GM18520 (cell line): ENCODE measurements around the gene MAU2.
A peak's percentile ranks its signal among the peaks of the same experiment; 100 is the strongest.
"Not testable (repeated sequence)": the region's sequence is repeated elsewhere in the genome, so short reads cannot be mapped to it uniquely, and the experiment has no call there.

Experiments
- ATAC-seq: cut with Tn5 transposase; IDR thresholded peaks from one replicate; pipeline ENCODE4 v1.9.1; 2021; ENCODE audit not compliant: unreplicated experiment

MAU2 gene

DNA sequence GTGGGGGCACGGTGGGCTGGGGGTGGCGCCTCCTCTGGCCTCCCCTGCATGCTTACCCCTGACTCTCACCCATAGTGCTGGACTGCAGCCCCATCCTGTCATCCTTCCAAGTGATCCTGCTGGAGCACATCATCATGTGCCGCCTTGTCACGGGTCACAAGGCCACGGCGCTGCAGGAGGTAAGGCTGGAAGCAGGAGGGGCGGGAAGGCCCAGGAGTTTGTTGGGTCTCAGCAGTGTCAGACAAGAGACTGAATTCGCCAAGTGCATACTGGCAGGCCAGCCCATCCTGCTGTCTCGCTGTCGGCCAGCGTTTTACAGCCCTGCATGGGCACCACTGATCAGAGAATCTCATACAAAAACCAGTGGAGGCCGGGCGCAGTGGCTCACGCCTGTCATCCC, 23.1 kb downstream of the MAU2 start:
- ATAC-seq: no peak

DNA sequence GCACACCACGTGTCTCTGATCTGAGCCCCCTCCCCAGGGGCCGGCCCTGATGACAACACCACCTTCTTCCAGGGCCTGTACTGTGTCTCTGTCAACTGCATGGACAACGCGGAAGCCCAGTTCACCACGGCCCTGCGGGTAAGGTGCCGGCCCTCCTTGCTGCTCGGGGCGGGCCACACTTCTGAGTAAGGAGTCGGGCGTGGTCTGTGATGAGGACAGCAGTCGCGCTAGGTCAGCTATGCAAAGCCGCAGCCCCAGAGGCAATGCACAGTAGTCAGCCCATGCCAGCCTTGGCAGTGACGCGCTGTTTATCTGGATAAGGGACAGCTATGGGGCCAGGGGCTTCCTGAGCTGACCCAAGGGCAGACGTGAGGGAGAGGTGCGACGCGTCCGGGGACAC, 24.6 kb downstream of the MAU2 start:
- ATAC-seq: no peak

DNA sequence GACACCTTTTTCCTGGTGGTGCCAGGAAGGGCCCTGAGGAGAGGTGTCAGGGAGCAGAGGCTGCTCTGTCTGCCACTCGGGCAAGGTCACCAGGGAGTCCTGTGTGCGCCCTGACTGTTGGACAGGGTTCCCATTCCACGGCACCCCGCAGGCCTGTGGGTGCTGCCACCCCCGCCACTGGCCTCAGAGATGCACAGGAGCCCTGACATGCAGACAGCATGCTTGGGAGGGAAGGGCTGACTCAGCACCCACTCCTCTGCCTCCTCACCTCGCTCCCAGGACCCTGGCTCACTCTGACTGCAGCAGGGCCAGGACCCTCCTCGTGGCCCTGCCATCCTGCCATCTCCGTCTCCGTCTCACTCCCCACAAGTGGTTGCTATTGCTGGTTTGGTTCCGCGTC, 25.3 kb downstream of the MAU2 start:
- no peak for ATAC-seq

DNA sequence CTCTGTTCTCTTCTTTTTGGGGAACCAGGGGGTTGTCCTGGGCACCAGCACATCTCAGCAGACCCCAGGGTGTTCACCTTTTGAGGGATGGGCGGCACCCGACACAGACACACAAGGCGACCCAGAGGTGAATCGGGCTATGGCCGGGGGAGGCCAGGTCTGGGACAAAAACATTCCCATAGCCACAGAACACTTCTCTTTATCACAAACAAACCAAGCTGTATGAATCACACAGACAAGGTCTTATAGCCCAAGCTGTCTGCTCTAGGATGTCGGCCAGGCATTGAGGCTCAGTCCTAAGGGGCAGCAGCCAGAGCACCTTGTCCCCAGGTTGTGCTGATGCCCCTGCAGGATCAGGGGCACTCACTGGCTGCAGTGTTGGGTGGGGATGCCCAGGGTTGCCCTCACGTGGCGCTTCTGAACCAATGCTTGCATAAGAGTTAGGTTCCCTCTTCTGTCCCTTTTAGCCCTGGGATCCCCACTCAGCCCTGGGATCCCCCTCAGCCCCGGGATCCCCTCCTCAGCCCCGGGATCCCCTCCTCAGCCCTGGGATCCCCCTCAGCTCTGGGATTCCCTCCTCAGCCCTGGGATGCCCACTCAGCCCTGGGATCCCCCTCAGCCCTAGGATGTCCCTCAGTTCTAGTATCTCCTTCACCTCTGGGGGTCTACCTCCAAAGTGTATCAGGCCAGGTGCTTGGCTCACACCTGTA, 26.9 kb downstream of the MAU2 start:
- ATAC-seq: no peak

DNA sequence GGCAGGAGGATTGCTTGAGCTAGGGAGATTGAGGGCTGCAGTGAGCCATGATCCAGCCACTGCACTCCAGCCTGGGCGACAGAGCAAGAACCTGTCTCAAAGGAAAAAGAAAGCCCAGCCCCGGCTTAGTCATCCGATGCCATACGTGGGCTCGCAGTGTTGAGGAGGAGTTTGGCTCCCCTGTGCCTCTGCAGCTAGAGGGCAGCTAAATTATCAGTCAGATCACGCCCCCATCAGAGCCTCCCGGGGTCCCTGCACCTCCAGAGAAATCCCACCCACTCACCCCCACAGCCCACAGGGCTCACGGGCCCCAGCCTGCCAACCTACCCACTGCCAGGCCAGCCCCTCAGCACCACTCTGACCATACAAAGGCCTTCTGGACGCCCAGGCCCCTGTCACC, 27.6 kb downstream of the MAU2 start:
- ATAC-seq: no peak

DNA sequence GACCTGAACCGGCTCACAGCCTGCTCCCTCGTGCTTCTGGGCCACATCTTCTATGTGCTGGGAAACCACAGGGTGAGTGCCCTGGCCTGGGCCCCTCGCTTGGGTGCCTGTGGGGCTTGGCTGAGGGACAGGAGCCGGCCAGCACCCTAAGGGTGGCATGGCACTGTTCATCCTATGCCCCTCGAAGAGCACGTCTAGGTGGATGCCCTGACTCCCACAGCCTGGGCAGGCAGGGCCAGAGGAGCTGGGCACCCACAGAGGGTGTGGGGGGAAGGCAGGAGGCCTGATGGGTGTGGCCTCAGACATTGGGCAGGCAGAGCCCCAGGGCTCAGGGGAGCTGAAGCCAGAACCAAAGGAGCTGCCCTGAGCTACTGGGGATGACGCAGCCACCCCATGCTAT, 28.7 kb downstream of the MAU2 start:
- no peak for ATAC-seq

DNA sequence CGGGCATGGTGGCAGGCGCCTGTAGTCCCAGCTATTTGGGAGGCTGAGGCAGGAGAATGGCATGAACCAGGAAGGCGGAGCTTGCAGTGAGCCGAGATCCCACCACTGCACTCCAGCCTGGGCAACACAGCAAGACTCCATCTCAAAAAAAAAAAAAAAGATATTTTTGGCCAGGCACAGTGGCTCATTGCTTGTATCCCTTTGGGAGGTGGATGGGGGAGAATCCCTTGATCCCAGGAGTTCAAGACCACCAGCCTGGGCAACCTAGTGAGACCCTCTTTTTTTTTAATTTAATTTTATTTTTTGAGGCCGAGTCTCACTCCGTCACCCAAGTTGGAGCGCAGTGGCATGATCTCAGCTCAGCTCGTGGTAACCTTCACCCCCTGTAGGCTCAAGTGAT, 30.1 kb downstream of the MAU2 start:
- ATAC-seq: not testable (repeated sequence)

DNA sequence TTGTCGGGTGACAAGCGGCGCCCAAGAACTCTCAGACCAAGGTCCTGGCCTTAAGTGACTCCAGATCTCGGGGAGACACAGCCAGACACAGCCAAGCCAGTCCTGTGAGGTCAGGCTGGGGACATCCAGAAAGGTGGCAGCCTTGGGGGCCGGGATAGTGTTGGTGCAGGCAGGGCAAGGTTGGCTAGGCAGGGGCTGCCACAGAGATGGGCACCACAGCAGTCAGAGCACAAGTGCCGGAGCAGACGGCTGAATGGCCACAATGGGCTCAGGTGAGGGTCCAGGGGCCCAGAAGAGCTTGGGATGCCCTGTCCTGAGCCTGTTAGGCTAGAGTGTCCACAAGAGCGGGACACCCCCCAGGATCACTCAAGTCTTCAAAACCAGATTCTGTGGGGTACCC, 32.2 kb downstream of the MAU2 start:
- no peak for ATAC-seq

DNA sequence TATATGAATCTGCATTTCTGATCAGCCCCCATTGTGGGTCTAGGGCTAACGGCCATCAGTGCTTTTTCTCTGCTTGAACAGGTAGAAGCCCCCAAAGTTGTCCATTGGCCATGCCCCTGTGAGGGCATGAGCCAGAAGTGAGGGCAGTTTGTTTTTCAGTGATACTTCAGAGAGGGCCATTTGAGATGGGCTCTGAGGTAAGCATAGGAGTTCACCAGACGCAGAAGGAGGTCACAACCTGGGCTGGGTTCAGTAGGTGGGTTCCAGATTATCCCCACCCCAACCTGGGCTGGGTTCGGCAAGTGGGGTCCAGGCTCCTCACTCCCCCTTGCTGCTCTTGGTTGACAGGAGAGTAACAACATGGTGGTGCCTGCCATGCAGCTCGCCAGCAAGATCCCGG, 33.4 kb downstream of the MAU2 start:
- no peak for ATAC-seq

DNA sequence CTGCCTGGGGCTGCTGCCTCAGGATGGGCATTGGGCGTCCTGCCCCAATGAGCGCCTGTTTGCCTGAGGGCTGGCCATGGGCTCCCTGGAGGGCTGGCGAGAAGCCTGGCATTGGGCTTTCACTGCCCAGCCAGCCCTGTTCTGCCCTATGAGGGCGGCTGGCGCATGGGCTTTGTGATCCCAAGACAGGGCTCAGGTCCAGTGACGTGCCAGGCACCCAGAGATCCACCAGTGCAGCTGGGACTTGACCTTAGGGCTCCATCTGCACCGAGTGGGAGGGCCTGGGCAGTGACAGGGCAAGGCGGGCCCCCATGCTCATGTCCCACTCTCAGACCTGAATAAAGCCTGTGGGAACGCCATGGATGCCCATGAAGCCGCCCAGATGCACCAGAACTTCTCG, 34.3 kb downstream of the MAU2 start:
- no peak for ATAC-seq

DNA sequence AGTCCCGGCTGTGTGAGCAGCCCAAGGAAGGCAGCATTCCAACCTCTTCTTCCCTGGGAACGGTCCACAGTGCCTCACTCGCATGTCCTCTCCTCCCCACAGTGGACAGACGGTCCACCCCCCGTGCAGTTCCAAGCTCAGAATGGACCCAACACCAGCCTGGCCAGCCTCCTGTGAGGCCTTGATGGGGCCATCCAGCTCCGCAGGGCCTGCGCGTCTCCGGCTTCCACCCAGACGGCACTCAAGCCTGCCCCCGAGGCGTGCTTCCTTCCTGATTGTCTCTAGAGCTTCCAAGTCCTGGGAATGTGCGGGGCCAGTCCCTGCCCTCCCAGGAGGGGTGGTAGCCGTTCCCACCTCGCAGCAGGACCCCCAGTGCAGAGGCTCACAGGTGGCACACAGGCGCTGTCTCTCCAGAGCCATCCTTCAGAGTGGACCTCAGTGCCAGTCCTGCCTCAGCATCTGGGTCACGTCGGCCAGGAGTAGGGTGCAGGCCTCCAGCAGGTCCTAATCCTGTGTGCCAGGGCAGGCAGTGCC, 35.0 kb downstream of the MAU2 start:
- ATAC-seq: no peak

DNA sequence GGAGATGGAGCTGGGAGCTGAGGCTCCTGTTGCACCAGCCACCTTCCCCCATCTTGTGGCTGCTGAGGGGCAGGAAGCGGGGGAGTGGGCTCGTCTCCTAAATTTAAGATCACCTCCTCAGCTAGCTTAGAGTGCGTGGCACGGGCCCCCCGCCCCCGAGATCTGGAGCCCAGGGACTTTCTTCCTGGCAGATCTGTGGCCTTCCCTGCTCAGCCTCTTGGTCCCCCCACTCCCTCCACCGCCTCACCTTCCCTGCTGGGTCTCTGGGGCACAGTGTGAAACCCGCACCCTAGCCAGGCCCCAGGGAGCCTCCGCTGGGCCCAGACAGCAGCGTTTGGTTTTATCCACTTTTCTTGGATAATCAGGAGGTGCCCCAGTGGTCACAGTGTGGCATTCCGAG, 35.9 kb downstream of the MAU2 start:
- ATAC-seq: no peak

DNA sequence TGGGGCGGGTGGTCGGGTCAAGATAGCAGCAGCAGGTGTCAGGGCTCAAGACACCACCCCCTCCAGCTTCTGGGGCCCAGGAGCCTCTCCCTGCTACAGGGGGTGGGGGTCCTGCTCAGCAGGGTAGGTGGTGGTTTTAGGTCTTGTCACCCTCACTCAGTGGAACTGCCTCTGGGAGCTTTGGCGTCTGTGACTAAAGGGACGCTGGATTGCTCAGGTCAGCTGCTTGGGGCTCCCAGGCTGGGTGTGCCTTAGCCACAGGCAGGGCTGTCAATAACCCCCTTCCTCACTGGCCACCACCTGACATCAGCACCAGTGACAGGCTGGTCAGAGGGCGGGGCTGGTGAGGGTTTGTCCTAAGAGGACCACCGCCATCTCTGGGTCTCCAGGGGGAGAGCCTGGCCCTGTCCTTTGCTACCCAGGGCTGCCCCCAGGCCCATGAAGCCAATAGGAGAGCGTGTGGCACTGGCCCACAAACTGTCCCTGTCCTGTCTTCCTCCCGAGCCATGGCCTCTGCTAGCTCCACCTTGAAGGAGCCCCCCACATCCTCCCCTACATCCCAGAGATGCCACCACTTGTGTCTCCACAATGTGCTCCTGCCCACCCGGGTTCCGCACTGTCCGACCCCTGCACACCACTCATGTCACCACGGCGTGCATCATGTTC, 36.4 kb downstream of the MAU2 start:
- ATAC-seq: no peak

DNA sequence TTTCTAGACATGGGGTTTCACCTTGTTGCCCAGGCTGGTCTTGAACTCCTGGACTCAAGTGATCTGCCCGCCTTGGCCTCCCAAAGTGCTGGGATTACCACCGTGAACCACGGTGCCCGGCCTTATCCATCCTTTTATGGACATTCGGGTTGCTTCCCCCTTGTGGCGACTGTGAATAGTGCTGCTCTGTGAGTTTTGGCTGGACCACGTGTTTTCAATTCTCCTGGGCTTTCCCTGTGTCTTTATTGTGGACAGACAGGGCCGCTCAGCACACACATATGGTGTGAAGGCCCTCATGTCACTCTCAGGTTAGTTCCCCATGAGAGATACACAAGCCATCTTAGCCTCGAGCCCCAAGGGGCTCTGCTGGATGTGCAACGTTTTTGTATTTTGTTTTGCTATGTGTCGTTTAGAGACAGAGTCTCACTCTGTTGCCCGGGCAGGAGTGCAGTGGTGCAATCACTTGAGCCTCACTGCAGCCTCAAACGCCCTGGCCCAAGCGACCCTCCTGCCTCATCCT, 40.5 kb downstream of the MAU2 start:
- peak; percentile 61 for ATAC-seq

DNA sequence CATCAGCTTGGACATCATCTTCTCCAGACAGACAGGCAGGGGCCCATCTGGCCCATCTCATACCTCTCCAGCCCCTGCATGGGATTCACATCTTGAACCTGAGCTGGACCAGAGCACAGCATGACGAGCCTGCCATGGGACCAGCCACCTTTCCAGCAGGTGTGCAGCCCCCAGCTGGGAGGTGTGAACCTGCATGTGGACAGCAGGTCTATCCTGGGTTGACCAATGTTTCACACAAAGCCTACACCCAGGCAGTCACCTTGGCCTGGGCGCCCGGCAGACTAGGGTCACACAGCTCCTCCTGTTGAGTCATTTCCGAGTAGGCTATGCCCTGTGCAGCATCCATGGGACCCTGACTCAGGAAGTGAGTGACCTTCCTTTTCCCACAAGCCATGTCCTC, 41.4 kb downstream of the MAU2 start:
- no peak for ATAC-seq

DNA sequence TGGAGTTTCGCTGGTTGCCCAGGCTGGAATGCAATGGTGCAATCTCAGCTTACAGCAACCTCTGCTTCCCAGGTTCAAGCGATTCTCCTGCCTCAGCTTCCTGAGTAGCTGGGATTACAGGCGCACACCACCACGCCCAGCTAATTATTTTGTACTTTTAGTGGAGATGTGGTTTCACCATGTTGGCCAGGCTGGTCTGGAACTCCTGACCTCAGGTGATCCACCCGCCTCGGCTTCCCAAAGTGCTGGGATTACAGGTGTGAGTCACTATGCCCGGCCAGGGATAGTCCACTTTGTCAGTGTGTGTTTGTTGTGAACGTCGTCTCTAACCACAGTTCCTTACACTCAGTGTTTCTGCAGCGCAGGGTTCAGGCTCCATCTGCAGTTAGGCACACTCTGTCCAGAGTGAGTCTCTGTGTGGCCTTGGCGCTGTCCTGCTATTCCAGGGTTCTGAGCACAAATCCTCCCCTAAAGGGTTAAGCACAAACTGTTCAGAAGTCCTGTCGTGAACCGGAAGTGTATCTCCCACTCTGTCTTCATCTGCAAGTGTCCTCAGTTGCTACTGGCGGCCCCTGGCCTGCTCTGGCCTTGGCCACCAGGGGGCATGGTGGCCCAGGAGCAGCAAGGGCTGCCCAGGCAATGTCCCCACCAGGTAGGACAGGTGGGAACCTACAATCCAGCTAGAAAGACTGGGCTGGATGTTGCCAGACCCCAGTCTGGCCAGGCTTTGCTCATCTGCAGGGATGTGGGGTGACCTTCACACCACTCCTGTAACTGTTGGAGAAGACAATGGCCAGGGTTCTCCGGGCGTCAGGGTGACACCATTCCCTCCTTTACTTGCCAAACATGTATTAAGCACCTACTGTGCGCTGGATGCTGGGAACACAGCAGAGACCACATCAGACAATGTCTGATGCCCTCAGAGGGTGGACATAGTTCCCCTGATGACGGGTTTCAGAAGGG, 46.1 kb downstream of the MAU2 start:
- ATAC-seq: peak; percentile 79

DNA sequence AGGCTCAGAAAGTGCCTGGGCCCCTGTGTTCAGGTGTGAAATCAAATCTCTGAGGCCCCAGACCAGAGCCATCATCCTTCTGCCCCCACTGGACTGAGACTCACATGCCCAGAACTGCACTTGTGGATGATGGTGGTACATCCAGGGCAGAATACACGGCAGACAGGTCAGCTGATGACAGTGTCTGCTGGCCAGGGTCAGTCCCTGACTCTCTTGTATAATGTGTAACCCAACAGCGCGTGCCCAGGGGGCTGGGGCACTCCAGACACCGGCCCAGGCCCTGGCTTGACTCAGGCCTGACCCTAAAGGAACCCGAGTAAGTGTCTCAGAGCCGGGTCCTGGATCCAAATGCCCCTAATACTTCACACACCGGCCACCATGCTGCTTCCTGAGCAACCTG, 47.5 kb downstream of the MAU2 start:
- no peak for ATAC-seq

DNA sequence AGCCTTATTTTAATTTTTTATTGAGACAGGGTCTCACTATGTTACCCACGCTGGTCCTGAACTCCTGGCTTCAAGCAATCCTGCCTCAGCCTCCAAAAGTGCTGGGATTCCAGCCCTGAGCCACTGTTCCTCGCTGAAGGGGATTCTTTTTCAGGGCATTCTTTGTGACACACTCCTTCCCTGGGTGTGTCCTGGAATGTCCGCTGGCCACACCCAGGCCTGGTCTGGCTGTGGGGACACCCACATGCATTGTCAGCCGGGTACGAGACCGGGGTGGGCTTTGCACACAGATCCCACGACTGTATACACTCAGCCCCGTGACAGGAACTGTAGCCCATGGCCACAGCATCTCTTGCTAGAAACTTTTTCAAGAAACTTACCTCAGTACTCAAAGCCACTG, 50.4 kb downstream of the MAU2 start:
- no peak for ATAC-seq

DNA sequence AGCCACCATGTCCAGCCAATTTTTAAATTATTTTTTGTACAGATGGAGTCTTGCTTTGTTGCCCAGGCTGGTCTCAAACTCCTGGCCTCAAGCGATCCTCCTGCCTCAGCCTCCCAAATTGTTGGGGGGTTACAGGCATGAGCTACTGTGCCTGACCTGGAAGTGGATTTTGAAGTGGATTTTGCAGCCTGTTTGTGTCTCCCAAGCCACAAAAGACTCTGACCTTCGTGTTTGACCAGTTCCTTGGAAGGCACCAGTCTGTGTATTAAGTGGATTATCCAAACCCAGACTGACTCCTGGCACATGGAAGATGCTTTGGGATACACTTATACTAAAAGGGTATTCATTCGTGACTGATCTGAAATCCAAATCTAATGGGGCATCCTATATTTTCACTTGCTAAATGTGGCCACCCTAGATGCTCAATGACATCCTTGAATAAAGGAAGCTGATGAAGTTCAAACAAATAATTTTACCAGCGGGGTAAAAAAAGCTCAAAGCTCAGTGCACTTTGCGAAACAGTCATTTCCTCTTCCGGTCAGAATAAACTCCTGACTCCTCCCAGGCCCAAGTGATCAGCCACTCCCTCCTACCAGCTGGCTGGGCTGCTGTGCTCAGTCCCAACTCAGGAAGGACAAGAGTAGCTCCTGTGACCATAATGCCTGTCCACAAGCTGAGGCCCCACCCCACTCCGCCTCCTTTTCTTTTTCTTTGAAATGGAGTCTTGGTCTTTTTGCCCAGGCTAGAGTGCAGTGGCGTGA, 52.2 kb downstream of the MAU2 start:
- no peak for ATAC-seq

DNA sequence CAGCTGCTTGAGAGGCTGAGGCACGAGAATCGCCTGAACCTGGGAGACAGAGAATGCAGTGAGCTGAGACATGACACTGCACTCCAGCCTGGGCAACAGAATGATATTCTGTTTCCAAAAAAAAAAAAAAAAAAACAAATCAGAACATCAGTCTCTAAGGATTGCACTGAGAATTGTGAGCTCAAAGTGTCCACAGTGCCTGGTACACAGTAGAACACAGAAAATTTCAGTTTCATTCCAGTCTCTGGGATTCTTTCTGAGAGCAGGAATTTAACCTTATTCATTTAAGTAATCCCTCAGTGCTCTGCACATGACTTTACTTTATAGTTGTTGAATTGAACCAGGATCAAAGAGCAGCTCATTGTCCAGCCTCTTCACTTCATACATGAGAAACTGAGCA, 58.9 kb downstream of the MAU2 start:
- no peak for ATAC-seq

DNA sequence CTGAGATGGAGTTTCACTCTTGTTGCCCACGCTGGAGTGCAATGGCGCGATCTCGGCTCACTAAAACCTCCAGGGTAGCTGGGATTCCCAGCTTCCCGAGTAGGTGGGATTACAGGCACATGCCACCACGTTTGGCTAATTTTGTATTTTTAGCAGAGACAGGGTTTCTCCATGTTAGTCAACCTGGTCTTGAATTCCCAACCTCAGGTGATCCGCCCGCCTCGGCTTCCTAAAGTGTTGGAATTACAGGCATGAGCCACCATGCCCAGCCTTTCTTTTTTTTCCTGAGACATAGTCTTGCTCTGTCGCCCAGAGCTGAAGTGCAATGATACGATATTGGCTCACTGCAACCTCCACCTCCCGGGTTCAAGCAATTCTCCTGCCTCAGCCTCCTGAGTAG, 59.7 kb downstream of the MAU2 start:
- ATAC-seq: not testable (repeated sequence)
